GM21737 (cell line): Measurements from ENCODE around the gene CBFB.
A peak's percentile ranks its signal among the peaks of the same experiment; 100 is the strongest.

ENCODE experiments used
- ATAC-seq: cut with Tn5 transposase; IDR thresholded peaks from one replicate; pipeline ENCODE4 v1.9.1; 2021; ENCODE audit warnings: mild to moderate bottlenecking, moderate library complexity; ENCODE audit not compliant: unreplicated experiment

The CBFB gene

GRCh38 chr16:67091906-67092566, 63.1 kb downstream of the CBFB start:
- no peak for ATAC-seq

- no peak for ATAC-seq
Measured at GRCh38 chr16:67093098-67093726, 64.3 kb downstream of the CBFB start.

- ATAC-seq = no peak
Measured at GRCh38 chr16:67098599-67098998, 69.7 kb downstream of the CBFB start.

- no peak for ATAC-seq
Measured at GRCh38 chr16:67100569-67101310, 71.8 kb downstream of the CBFB start.

- ATAC-seq = no peak
Measured at GRCh38 chr16:67101311-67102082, 72.5 kb downstream of the CBFB start.

- no peak for ATAC-seq
Measured at GRCh38 chr16:67104061-67104460, 75.1 kb downstream of the CBFB start.

GRCh38 chr16:67104845-67105244, 75.9 kb downstream of the CBFB start:
- ATAC-seq = no peak

GRCh38 chr16:67105246-67105645, 76.3 kb downstream of the CBFB start:
- no peak for ATAC-seq

GRCh38 chr16:67105881-67106280, 76.9 kb downstream of the CBFB start:
- ATAC-seq = no peak

- ATAC-seq = no peak
Measured at GRCh38 chr16:67108489-67108888, 79.5 kb downstream of the CBFB start.

- ATAC-seq = no peak
Measured at GRCh38 chr16:67108931-67109406, 80.0 kb downstream of the CBFB start.

GRCh38 chr16:67109407-67110135, 80.6 kb downstream of the CBFB start, which contains the start of gene PHAF1:
Gene PHAF1, plus strand, starts transcription at chr16:67109941. Its CDS starts 235 bp downstream, at chr16:67110176.
- peak; percentile 85 for ATAC-seq

- no peak for ATAC-seq
Measured at GRCh38 chr16:67111951-67112444, 83.0 kb downstream of the CBFB start.

GRCh38 chr16:67112591-67113399, 83.8 kb downstream of the CBFB start:
- no peak for ATAC-seq

GRCh38 chr16:67114793-67115192, 85.8 kb downstream of the CBFB start:
- ATAC-seq = no peak

- ATAC-seq = no peak
Measured at GRCh38 chr16:67115639-67116038, 86.7 kb downstream of the CBFB start.

- no peak for ATAC-seq
Measured at GRCh38 chr16:67116388-67117311, 87.7 kb downstream of the CBFB start.

GRCh38 chr16:67117716-67118115, 88.8 kb downstream of the CBFB start:
- no peak for ATAC-seq
